ENCODE results near the gene ZDHHC1. TPM values are rescaled to one million over a fixed set of nuclear protein-coding genes. Genes with fewer than 3 reads are reported as not detected.

The ZDHHC1 gene
- total and polyA plus RNA-seq, 2 of the 13 experiments (the other 11 are each of a cell fraction or from before 2014, with no cell fraction given), result 0.51 to 1.1 TPM

DNA sequence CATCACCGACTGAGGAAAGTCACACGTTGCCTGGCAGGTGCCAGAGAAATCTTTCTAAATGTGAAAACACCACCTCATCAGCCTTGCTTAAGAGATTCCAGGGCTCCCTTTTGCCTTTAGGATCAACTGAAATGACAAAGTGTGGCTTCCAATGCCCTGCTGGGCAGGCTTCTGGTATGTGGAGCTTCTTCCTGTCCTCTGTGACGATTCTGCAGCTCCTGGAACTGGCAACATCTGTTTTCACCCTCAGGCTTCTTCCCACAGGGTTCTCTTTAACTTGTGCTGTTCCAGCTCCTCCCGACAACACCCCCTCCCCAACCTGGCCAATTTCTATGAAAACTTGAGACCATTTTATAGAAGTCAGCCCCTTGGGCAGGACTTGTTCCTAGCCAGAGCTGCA is 4.8 kb upstream of the ZDHHC1 start (continued):
- TF ChIP-seq POGK (CRISPR knock-in tag; conservative IDR thresholded peaks at IDR 0.05), result no peak
- TF ChIP-seq RNF2 (conservative IDR thresholded peaks at IDR 0.05; ENCODE audit: low read depth), result no peak
- TF ChIP-seq, protein P1, sequence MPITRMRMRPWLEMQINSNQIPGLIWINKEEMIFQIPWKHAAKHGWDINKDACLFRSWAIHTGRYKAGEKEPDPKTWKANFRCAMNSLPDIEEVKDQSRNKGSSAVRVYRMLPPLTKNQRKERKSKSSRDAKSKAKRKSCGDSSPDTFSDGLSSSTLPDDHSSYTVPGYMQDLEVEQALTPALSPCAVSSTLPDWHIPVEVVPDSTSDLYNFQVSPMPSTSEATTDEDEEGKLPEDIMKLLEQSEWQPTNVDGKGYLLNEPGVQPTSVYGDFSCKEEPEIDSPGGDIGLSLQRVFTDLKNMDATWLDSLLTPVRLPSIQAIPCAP (CRISPR knock-in tag; IDR thresholded peaks at IDR 0.05; ENCODE audit: low read depth), result no peak

DNA sequence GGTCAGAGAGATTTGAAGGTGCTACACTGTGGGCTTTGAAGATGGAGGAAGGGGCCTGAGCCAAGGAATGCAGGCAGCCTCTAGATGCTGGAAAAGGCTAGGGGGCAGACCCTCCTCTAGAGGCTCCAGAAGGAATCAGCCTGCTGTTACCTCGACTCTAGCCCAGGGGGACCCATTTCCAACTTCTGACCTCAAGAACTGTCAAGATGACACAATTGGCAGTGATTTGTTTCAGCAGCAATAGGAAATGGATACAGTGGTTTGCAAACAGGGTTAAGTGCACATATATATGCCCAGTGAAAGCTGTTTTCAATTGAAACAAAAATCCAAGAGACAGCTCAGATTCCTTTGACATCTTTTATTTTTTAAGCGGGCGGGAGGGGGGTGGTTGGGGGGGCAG is 3.7 kb upstream of the ZDHHC1 start:
- in situ Hi-C loops (cut with HindIII; ENCODE audit: extremely low pct_ligation_motif_present, low pct_unique_long_range_greater_than_20kb) (no loop called here), intact Hi-C loops (cut with micrococcal nuclease; ENCODE audit: unreplicated experiment) (no loop called here)
- no TSS peak for BruUV-seq (replicated peaks)
- H3K27me3 ChIP-seq (ENCODE audit: control insufficient read depth in 1 of 2, insufficient read depth in 2 of 2, low read length in 2 of 2), result peaks cover 3 to 30% of the 10 kb centered on the region in 2 experiments
- FAIRE-seq, result no peak
- no peak overlapping the region for H2AFZ ChIP-seq (ENCODE audit: low read length)
- H4K20me1 ChIP-seq (ENCODE audit: insufficient read depth, low read length), result no peaks in the 10 kb centered on the region
- peaks cover 26% of the 10 kb centered on the region for H3K4me1 ChIP-seq (ENCODE audit: insufficient read depth, low read length)
- no peak for DNase-seq (ENCODE audit: low spot score)
- H3K9ac ChIP-seq (ENCODE audit: insufficient read depth, low read depth, low read length), result no peak overlapping the region
- no peak overlapping the region for H3K27ac ChIP-seq (ENCODE audit: extremely low read length, insufficient read depth, low read length)
- no peaks in the 10 kb centered on the region for H3K79me2 ChIP-seq (ENCODE audit: insufficient read depth, low read length)
- 58% methylated on average over 3 of the region's 3 CpGs for WGBS (ENCODE audit: low lambda C conversion rate)
- 0 out of 3 replicates have a peak, but pooled peaks have one; percentile 10 for ATAC-seq
- no peak overlapping the region for H3K4me3 ChIP-seq (replicated peaks in 1 of 3; ENCODE audit: insufficient read depth in 1 of 3, low read depth in 2 of 3, low read length in 3 of 3)
- ChIA-PET POLR2A (no interaction called here), CTCF (ENCODE audit: low intra/inter-chr PET ratio, low total read pairs) (no interaction called here)
- H3K4me2 ChIP-seq (ENCODE audit: low read depth, low read length), result no peak overlapping the region
- H3K36me3 ChIP-seq (replicated peaks in 1 of 2; ENCODE audit: control insufficient read depth in 1 of 2, insufficient read depth in 2 of 2, low read length in 2 of 2), result no peaks in the 10 kb centered on the region
- H3K9me3 ChIP-seq (ENCODE audit: low read length), result no peaks in the 10 kb centered on the region
- TF ChIP-seq, protein P2, sequence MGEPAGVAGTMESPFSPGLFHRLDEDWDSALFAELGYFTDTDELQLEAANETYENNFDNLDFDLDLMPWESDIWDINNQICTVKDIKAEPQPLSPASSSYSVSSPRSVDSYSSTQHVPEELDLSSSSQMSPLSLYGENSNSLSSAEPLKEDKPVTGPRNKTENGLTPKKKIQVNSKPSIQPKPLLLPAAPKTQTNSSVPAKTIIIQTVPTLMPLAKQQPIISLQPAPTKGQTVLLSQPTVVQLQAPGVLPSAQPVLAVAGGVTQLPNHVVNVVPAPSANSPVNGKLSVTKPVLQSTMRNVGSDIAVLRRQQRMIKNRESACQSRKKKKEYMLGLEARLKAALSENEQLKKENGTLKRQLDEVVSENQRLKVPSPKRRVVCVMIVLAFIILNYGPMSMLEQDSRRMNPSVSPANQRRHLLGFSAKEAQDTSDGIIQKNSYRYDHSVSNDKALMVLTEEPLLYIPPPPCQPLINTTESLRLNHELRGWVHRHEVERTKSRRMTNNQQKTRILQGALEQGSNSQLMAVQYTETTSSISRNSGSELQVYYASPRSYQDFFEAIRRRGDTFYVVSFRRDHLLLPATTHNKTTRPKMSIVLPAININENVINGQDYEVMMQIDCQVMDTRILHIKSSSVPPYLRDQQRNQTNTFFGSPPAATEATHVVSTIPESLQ (CRISPR knock-in tag; conservative IDR thresholded peaks at IDR 0.05), result no peak
- TF ChIP-seq ZNF143 (CRISPR knock-in tag; IDR thresholded peaks at IDR 0.05) (no peak), TBL1XR1 (IDR thresholded peaks at IDR 0.05; ENCODE audit: borderline replicate concordance, low read length, partially characterized antibody) (no peak), JARID2 (CRISPR knock-in tag; IDR thresholded peaks at IDR 0.05; ENCODE audit: insufficient replicate concordance) (no peak), MLXIP (CRISPR knock-in tag; IDR thresholded peaks at IDR 0.05; ENCODE audit: borderline replicate concordance) (no peak), E2F5 (CRISPR knock-in tag; conservative IDR thresholded peaks at IDR 0.05) (no peak), NR2C2 (CRISPR knock-in tag; IDR thresholded peaks at IDR 0.05; ENCODE audit: borderline replicate concordance) (no peak), RORA (CRISPR knock-in tag; IDR thresholded peaks at IDR 0.05) (no peak), SAFB2 (CRISPR knock-in tag; IDR thresholded peaks at IDR 0.05; ENCODE audit: borderline replicate concordance, low read depth) (no peak), SAP130 (CRISPR knock-in tag; IDR thresholded peaks at IDR 0.05; ENCODE audit: low read depth) (no peak), PAX8 (CRISPR knock-in tag; IDR thresholded peaks at IDR 0.05; ENCODE audit: borderline replicate concordance) (no peak), ZNF432 (CRISPR knock-in tag; IDR thresholded peaks at IDR 0.05; ENCODE audit: borderline replicate concordance) (no peak)

Measured in HepG2 (cell line).